ENCODE data around the gene ME3. TPM values are rescaled to one million over a fixed set of nuclear protein-coding genes. Genes with fewer than 3 reads are reported as not detected.
"Not testable (repeated sequence)": the region's sequence is repeated elsewhere in the genome, so short reads cannot be mapped to it uniquely, and the experiment has no call there.

ME3 gene
- total RNA-seq, 2 donors from 2014 or later = 62.4 to 62.5 TPM

- ATAC-seq (ENCODE audit: insufficient number of reproducible peaks, low FRiP score, low read depth) = no peak
- peaks cover 22 to 67% of the 10 kb centered on the region in 2 donors for H3K4me1 ChIP-seq (ENCODE audit: control insufficient read depth in 1 of 2, low read depth in 2 of 2)
- TF ChIP-seq, protein P1, sequence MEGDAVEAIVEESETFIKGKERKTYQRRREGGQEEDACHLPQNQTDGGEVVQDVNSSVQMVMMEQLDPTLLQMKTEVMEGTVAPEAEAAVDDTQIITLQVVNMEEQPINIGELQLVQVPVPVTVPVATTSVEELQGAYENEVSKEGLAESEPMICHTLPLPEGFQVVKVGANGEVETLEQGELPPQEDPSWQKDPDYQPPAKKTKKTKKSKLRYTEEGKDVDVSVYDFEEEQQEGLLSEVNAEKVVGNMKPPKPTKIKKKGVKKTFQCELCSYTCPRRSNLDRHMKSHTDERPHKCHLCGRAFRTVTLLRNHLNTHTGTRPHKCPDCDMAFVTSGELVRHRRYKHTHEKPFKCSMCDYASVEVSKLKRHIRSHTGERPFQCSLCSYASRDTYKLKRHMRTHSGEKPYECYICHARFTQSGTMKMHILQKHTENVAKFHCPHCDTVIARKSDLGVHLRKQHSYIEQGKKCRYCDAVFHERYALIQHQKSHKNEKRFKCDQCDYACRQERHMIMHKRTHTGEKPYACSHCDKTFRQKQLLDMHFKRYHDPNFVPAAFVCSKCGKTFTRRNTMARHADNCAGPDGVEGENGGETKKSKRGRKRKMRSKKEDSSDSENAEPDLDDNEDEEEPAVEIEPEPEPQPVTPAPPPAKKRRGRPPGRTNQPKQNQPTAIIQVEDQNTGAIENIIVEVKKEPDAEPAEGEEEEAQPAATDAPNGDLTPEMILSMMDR (IDR thresholded peaks at IDR 0.05) = no peak
- no peak for DNase-seq (ENCODE audit: low spot score)
- no peaks in the 10 kb centered on the region for H3K9me3 ChIP-seq
- no peak overlapping the region for H3K4me3 ChIP-seq
- H3K27ac ChIP-seq = peak overlapping the region; percentile 22 to 67
- no peaks in the 10 kb centered on the region for H3K36me3 ChIP-seq
- H3K27me3 ChIP-seq (replicated peaks; ENCODE audit: insufficient read depth) = no peaks in the 10 kb centered on the region
Observed at GRCh38 chr11:86621854-86622253, 50.6 kb downstream of the ME3 start.

- ATAC-seq (ENCODE audit: insufficient number of reproducible peaks, low FRiP score, low read depth) (peak; percentile 32), DNase-seq (ENCODE audit: low spot score) (no peak)
- Histone ChIP-seq H3K27me3 (replicated peaks; ENCODE audit: insufficient read depth) (no peaks in the 10 kb centered on the region), H3K4me3 (no peak overlapping the region), H3K4me1 (ENCODE audit: control insufficient read depth in 1 of 2, low read depth in 2 of 2) (peaks cover 22 to 62% of the 10 kb centered on the region in 2 donors), H3K27ac (peak overlapping the region; percentile 11 to 67), H3K9me3 (no peaks in the 10 kb centered on the region), H3K36me3 (no peaks in the 10 kb centered on the region)
- TF ChIP-seq, protein P1 (IDR thresholded peaks at IDR 0.05) = no peak
Observed at GRCh38 chr11:86620891-86621521, 51.4 kb downstream of the ME3 start.

- H3K9me3 ChIP-seq; DNase-seq (ENCODE audit: low spot score); H3K27me3 ChIP-seq (replicated peaks; ENCODE audit: insufficient read depth); ATAC-seq (ENCODE audit: insufficient number of reproducible peaks, low FRiP score, low read depth); H3K4me3 ChIP-seq; H3K27ac ChIP-seq; H3K36me3 ChIP-seq: not testable (repeated sequence)
- H3K4me1 ChIP-seq (ENCODE audit: control insufficient read depth in 1 of 2, low read depth in 2 of 2) = peaks cover 22 to 50% of the 10 kb centered on the region in 2 donors
Observed at GRCh38 chr11:86619428-86619827, 53.0 kb downstream of the ME3 start.

DNA sequence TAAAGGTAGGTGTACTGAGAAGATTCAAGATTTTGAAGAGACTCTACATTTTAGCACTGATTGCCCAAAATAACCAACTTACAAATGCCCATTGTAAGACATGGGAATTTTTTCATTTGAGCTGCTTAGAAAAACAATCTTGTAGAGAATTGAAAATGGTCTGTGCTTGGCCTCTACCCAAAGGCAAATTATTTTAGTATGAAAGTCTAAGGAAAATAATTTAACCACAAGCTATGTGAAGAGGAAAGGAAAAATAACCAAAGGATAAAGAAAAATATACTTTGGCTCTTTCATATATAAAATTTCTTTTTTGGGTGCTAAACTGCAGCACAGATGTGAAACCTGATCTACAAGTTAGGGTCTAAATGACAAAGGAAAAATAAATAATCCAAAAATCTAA lies 54.9 kb downstream of the ME3 start:
- peak overlapping the region; percentile 19 to 27 for H3K27ac ChIP-seq
- ATAC-seq (ENCODE audit: insufficient number of reproducible peaks, low FRiP score, low read depth) = no peak
- TF ChIP-seq, protein P1 (IDR thresholded peaks at IDR 0.05) = no peak

GRCh38 chr11:86615487-86615886 lies 56.9 kb downstream of the ME3 start:
- no peak overlapping the region for H3K27ac ChIP-seq
- no peak overlapping the region for H3K4me3 ChIP-seq
- TF ChIP-seq, protein P1 (IDR thresholded peaks at IDR 0.05) = no peak
- DNase-seq (ENCODE audit: low spot score) = no peak
- peaks cover 13 to 18% of the 10 kb centered on the region in 2 donors for H3K4me1 ChIP-seq (ENCODE audit: control insufficient read depth in 1 of 2, low read depth in 2 of 2)
- H3K36me3 ChIP-seq = no peaks in the 10 kb centered on the region
- ATAC-seq (ENCODE audit: insufficient number of reproducible peaks, low FRiP score, low read depth) = no peak
- H3K27me3 ChIP-seq (replicated peaks; ENCODE audit: insufficient read depth) = no peaks in the 10 kb centered on the region
- H3K9me3 ChIP-seq = no peaks in the 10 kb centered on the region

More for the DNA sequence above, 54.9 kb downstream of the ME3 start:
- DNase-seq (ENCODE audit: low spot score) = no peak
- no peaks in the 10 kb centered on the region for H3K9me3 ChIP-seq
- no peaks in the 10 kb centered on the region for H3K27me3 ChIP-seq (replicated peaks; ENCODE audit: insufficient read depth)
- peaks cover 22 to 36% of the 10 kb centered on the region in 2 donors for H3K4me1 ChIP-seq (ENCODE audit: control insufficient read depth in 1 of 2, low read depth in 2 of 2)
- H3K36me3 ChIP-seq = no peaks in the 10 kb centered on the region
- no peak overlapping the region for H3K4me3 ChIP-seq

Data from thoracic aorta (tissue), 2 donors.